Mesenchymal stem cell (in vitro differentiated cells and primary cell): Measurements from ENCODE around the gene RRP15.

Experiments used
- DNase-seq: peaks from one replicate; pipeline ENCODE4 v3.0.0-alpha.2; 2013
- H2AFZ ChIP-seq: one replicate; pipeline ENCODE4 v1.6.1; 2013; ENCODE audit warnings: low read depth, mild to moderate bottlenecking, control low read depth, inconsistent platforms, low read length, moderate library complexity
- H2AK5ac ChIP-seq: 2 replicates; pipeline ENCODE4 v1.6.1; 2013; ENCODE audit warnings: low read length, moderate library complexity, mild to moderate bottlenecking, inconsistent platforms; ENCODE audit not compliant: severe bottlenecking
- H2BK120ac ChIP-seq: one replicate; pipeline ENCODE4 v1.6.1; 2013; ENCODE audit warnings: low read depth, mild to moderate bottlenecking, inconsistent platforms, low read length, moderate library complexity
- H2BK12ac ChIP-seq, 2 experiments: one replicate each; pipeline ENCODE4 v1.6.1; 2013; ENCODE audit warnings: inconsistent platforms in 2 of 2, low read length in 2 of 2, mild to moderate bottlenecking in 2 of 2, moderate library complexity in 2 of 2, control low read depth in 1 of 2
- H2BK15ac ChIP-seq: one replicate; pipeline ENCODE4 v1.6.1; 2013; ENCODE audit warnings: mild to moderate bottlenecking, low read depth, inconsistent platforms; ENCODE audit not compliant: poor library complexity, severe bottlenecking
- H2BK5ac ChIP-seq: 2 replicates; pipeline ENCODE4 v1.6.1; 2013; ENCODE audit warnings: low read depth, mild to moderate bottlenecking, low read length, control low read depth, inconsistent platforms; ENCODE audit not compliant: poor library complexity, severe bottlenecking
- H3K14ac ChIP-seq, 2 experiments: one replicate each; pipeline ENCODE4 v1.6.1; 2013; ENCODE audit warnings: inconsistent platforms in 2 of 2, low read length in 2 of 2, control low read depth in 1 of 2, mild to moderate bottlenecking in 1 of 2, moderate library complexity in 1 of 2
- H3K18ac ChIP-seq, 2 experiments: one replicate each; pipeline ENCODE4 v1.6.1; 2013; ENCODE audit warnings: inconsistent platforms in 2 of 2, low read length in 2 of 2, control low read depth in 1 of 2, low read depth in 1 of 2, mild to moderate bottlenecking in 1 of 2
- H3K23ac ChIP-seq, 2 experiments: one replicate each; pipeline ENCODE4 v1.6.1; 2013; ENCODE audit warnings: inconsistent platforms in 2 of 2, low read length in 2 of 2, mild to moderate bottlenecking in 2 of 2, moderate library complexity in 2 of 2, control low read depth in 1 of 2
- H3K27ac ChIP-seq: 2 replicates; pipeline ENCODE4 v1.5.1; 2013; ENCODE audit warnings: mild to moderate bottlenecking, moderate library complexity, low read length, control low read depth, inconsistent platforms; ENCODE audit not compliant: poor library complexity, severe bottlenecking
- H3K27me3 ChIP-seq, 2 experiments: 2 replicates each; pipeline versions ENCODE4 v1.6.1 to v1.7.0; 2013; ENCODE audit warnings: low read length in 2 of 2, mild to moderate bottlenecking in 2 of 2, moderate library complexity in 2 of 2, control low read depth in 1 of 2, inconsistent platforms in 1 of 2; ENCODE audit not compliant: control insufficient read depth in 1 of 2, insufficient read depth in 1 of 2
- H3K36me3 ChIP-seq, 2 experiments: 2 replicates each; pipeline versions ENCODE4 v1.6.1 to v1.7.0; 2013; ENCODE audit warnings: low read length in 2 of 2, control low read depth in 1 of 2, inconsistent platforms in 1 of 2, low read depth in 1 of 2, mild to moderate bottlenecking in 1 of 2; ENCODE audit not compliant: insufficient read depth in 2 of 2, control insufficient read depth in 1 of 2
- H3K4ac ChIP-seq, 2 experiments: one replicate each; pipeline ENCODE4 v1.6.1; 2013; ENCODE audit warnings: inconsistent platforms in 2 of 2, low read length in 2 of 2, mild to moderate bottlenecking in 2 of 2, moderate library complexity in 2 of 2, control low read depth in 1 of 2, low read depth in 1 of 2
- H3K4me1 ChIP-seq: 2 replicates; pipeline ENCODE4 v1.6.1; 2013; ENCODE audit warnings: low read depth, low read length, control low read depth; ENCODE audit not compliant: control insufficient read depth, insufficient read depth
- H3K4me2 ChIP-seq: 2 replicates; pipeline ENCODE4 v1.6.1; 2013; ENCODE audit warnings: low read length, mild to moderate bottlenecking, inconsistent platforms; ENCODE audit not compliant: poor library complexity, severe bottlenecking
- H3K4me3 ChIP-seq, 2 experiments: 2 replicates each; pipeline versions ENCODE4 v1.5.1 to v1.7.0; 2013; ENCODE audit warnings: low read length in 2 of 2, mild to moderate bottlenecking in 2 of 2, control low read depth in 1 of 2, low read depth in 1 of 2; ENCODE audit not compliant: insufficient read depth in 1 of 2
- H3K79me1 ChIP-seq: replicated peaks from 2 replicates; pipeline ENCODE4 v1.6.1; 2013; ENCODE audit warnings: mild to moderate bottlenecking, control low read depth, low read length, inconsistent platforms; ENCODE audit not compliant: poor library complexity, severe bottlenecking
- H3K9ac ChIP-seq: 2 replicates; pipeline ENCODE4 v1.7.0; 2013; ENCODE audit warnings: mild to moderate bottlenecking, low read length, moderate library complexity
- H3K9me3 ChIP-seq: 2 replicates; pipeline ENCODE4 v1.7.0; 2013; ENCODE audit warnings: mild to moderate bottlenecking, low read length; ENCODE audit not compliant: control insufficient read depth
- H4K8ac ChIP-seq: one replicate; pipeline ENCODE4 v1.6.1; 2013; ENCODE audit warnings: inconsistent platforms, mild to moderate bottlenecking, low read length, moderate library complexity
- H4K91ac ChIP-seq: one replicate; pipeline ENCODE4 v1.6.1; 2013; ENCODE audit warnings: mild to moderate bottlenecking, low read length, inconsistent platforms
- WGBS: methylation state at CpG from one replicate; pipeline ENCODE4 v1.1.7; 2013; ENCODE audit warnings: mixed read lengths; 5-methylcytosine and 5-hydroxymethylcytosine counted together

The RRP15 gene

DNA sequence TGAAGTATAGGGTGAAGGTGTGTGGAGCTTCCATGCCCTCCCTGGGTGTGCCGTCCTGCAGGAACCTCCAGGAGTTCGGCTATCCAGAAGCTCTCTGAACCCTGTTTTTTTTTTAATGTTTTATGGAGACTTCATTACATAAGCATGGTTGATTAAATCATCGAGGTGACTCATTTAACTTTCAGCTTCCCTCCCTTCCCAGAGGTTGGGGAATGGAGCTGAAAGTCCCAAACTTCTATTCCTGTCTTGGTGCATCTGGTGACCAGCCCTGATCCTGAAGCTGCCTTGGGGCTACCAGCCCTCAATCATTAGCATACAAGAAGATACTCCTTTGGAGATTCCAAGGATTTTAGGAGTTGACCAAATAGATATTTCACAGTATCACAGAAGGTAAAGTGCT lies 9.5 kb downstream of the RRP15 start:
- Histone ChIP-seq H2BK5ac (no peak overlapping the region), H3K27me3 (no peaks in the 10 kb centered on the region), H2AK5ac (no peak overlapping the region), H2AFZ (no peak overlapping the region), H2BK12ac (no peak overlapping the region), H3K4me1 (no peaks in the 10 kb centered on the region), H3K14ac (no peak overlapping the region), H3K18ac (no peak overlapping the region), H3K27ac (no peak overlapping the region), H4K8ac (no peak overlapping the region), H2BK15ac (no peak overlapping the region), H3K4me2 (no peak overlapping the region), H3K4me3 (no peak overlapping the region), H4K91ac (no peak overlapping the region), H3K23ac (no peak overlapping the region), H3K9ac (no peak overlapping the region), H3K36me3 (no peaks in the 10 kb centered on the region), H3K9me3 (no peaks in the 10 kb centered on the region), H2BK120ac (no peak overlapping the region), H3K79me1 (peaks cover 29% of the 10 kb centered on the region), H3K4ac (no peak overlapping the region)
- no peak for DNase-seq
- 91% methylated on average over 3 of the region's 3 CpGs for WGBS

DNA sequence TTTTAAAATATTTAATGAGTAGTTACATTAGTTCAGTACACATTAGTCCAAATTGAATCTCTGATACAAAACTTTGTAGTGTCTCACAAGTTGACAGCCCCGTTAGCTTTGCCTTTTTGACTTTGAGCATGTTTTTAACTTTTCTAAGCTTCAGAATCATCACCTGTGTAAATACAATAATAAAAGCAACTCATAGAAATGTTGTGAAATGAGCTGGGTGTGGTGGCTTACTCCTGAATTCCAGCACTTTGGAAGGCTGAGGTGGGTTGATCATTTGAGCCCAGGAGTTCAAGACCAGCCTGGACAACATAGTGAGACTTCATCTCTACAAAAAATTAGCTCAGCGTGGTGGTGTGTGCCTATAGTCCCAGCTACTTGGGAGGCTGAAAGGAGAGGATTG lies 11.1 kb downstream of the RRP15 start:
- Histone ChIP-seq H3K14ac (no peak overlapping the region), H3K4ac (no peak overlapping the region), H2BK5ac (no peak overlapping the region), H3K79me1 (peaks cover 25% of the 10 kb centered on the region), H2BK15ac (no peak overlapping the region), H3K4me1 (no peaks in the 10 kb centered on the region), H3K9ac (no peak overlapping the region), H2AFZ (no peak overlapping the region), H3K9me3 (no peaks in the 10 kb centered on the region), H2BK12ac (no peak overlapping the region), H3K36me3 (no peaks in the 10 kb centered on the region), H3K4me2 (no peak overlapping the region), H3K18ac (no peak overlapping the region), H4K8ac (no peak overlapping the region), H3K27me3 (no peaks in the 10 kb centered on the region), H2BK120ac (no peak overlapping the region), H2AK5ac (no peak overlapping the region), H3K4me3 (no peak overlapping the region), H4K91ac (no peak overlapping the region), H3K27ac (no peak overlapping the region), H3K23ac (no peak overlapping the region)
- 89% methylated on average over 1 of the region's 2 CpGs for WGBS
- DNase-seq: no peak

DNA sequence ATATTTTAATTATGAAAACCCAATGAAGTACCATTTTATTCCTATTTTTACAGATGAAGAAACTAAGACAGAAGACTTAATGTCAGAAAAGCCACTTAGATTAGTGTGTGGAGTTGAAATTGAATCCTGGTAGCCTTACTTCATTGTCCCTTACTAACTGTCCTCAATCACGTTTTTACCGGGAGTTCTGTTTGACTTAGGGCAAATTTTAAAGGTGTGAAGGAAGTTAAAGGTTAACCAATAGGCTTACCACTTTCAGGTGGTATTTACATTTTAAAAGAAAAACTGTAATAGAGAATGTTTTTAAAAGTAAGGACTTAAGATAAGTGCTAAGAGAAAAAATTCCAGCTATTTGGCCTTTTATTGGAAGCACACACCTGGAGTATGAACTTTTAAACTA lies 12.4 kb downstream of the RRP15 start:
- Histone ChIP-seq H3K4me2 (no peak overlapping the region), H3K4me1 (no peaks in the 10 kb centered on the region), H3K18ac (no peak overlapping the region), H4K8ac (no peak overlapping the region), H4K91ac (no peak overlapping the region), H2BK120ac (no peak overlapping the region), H3K79me1 (peaks cover 23% of the 10 kb centered on the region), H2BK15ac (no peak overlapping the region), H3K36me3 (no peaks in the 10 kb centered on the region), H3K27me3 (no peaks in the 10 kb centered on the region), H2AFZ (no peak overlapping the region), H3K4ac (no peak overlapping the region), H3K4me3 (no peak overlapping the region), H2BK12ac (no peak overlapping the region), H3K9ac (no peak overlapping the region), H2AK5ac (no peak overlapping the region), H3K9me3 (no peaks in the 10 kb centered on the region), H3K14ac (no peak overlapping the region), H3K27ac (no peak overlapping the region), H3K23ac (no peak overlapping the region), H2BK5ac (no peak overlapping the region)
- WGBS: 60% methylated on average over 1 of the region's 2 CpGs
- DNase-seq: no peak

DNA sequence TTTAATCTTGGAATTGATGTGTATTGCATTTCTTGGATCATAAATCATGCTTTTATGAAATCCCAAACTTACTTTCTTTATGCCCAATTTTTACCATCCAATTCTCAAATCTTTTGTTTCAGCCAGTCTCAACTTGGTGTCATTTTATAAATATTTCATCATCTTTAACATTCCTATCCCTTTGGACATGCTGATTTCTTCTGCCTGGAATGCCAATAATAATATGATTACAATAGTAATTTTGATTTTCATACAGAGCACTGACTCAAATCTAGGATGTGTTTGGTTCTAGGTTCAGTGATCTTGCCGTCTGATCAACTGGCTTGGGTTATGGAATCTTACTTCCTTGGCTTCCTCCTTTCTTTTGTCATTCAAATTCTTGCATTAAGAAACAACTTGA lies 12.8 kb downstream of the RRP15 start:
- Histone ChIP-seq H3K27me3 (no peaks in the 10 kb centered on the region), H2BK15ac (no peak overlapping the region), H3K27ac (no peak overlapping the region), H2BK12ac (no peak overlapping the region), H2AK5ac (no peak overlapping the region), H3K14ac (no peak overlapping the region), H3K4ac (no peak overlapping the region), H3K9ac (no peak overlapping the region), H2AFZ (no peak overlapping the region), H3K4me3 (no peak overlapping the region), H3K18ac (no peak overlapping the region), H3K79me1 (peaks cover 21% of the 10 kb centered on the region), H3K23ac (no peak overlapping the region), H4K91ac (no peak overlapping the region), H3K9me3 (no peaks in the 10 kb centered on the region), H4K8ac (no peak overlapping the region), H3K36me3 (peaks cover 0 to 2% of the 10 kb centered on the region in 2 experiments), H3K4me2 (no peak overlapping the region), H2BK120ac (no peak overlapping the region), H2BK5ac (no peak overlapping the region), H3K4me1 (no peaks in the 10 kb centered on the region)
- no peak for DNase-seq
- whole genome bisulfite sequencing: 100% methylated on average over 1 of the region's 1 CpG
